NB4 (cell line): Measurements from ENCODE around the gene IL15RA.

Experiments
- CTCF ChIP-seq: IDR thresholded peaks from one replicate; pipeline ENCODE4 v1.5.1; 2012; ENCODE audit warnings: low read depth, low read length
- MAX ChIP-seq: IDR thresholded peaks from 2 replicates; pipeline ENCODE4 v1.6.1; 2011; ENCODE audit warnings: low read depth, low read length
- POLR2A ChIP-seq: IDR thresholded peaks from 2 replicates; pipeline ENCODE4 v1.6.1; 2011; ENCODE audit warnings: mild to moderate bottlenecking; ENCODE audit not compliant: insufficient read length; ENCODE audit errors: extremely low read depth

GRCh38 chr10:5944389-5945189 lies 32.8 kb downstream of the IL15RA start:
- TF ChIP-seq CTCF (no peak), MAX (no peak), POLR2A (no peak)
